Esophagus muscularis mucosa (tissue), 4 donors: ENCODE results near the gene PDE4D.

Source experiments
- CTCF ChIP-seq, 3 experiments: fragments of 200-600 bp in 2 of 3; fragments of 450-650 bp in 1 of 3; sonication (generic) in 2 of 3; IDR thresholded peaks; one replicate each; pipeline ENCODE4 v1.5.1; 2017 to 2019; ENCODE audit warnings: antibody characterized with exemption in 3 of 3, mild to moderate bottlenecking in 2 of 3, moderate library complexity in 1 of 3
- EP300 ChIP-seq: sonication (generic); formaldehyde crosslinking; IDR thresholded peaks from one replicate; pipeline ENCODE4 v1.6.1; 2017; ENCODE audit warnings: antibody characterized with exemption
- POLR2A ChIP-seq: fragments of 450-650 bp; IDR thresholded peaks from one replicate; pipeline ENCODE4 v1.6.1; 2017; ENCODE audit warnings: antibody characterized with exemption, moderate library complexity, mild to moderate bottlenecking, low read depth
- POLR2AphosphoS5 ChIP-seq, 2 donors: sonication (generic); formaldehyde crosslinking; IDR thresholded peaks; one replicate each; pipeline ENCODE4 v1.6.1; 2017; ENCODE audit warnings: antibody characterized with exemption in 2 of 2

- TF ChIP-seq POLR2A (no peak), CTCF (IDR thresholded peaks at IDR 0.05) (no peak), EP300 (no peak), POLR2AphosphoS5 (IDR thresholded peaks at IDR 0.05) (no peak)
These were observed 947.3 kb downstream of the PDE4D start for GRCh38 chr5:58946230-58946629.
